ENCODE data around the gene DHX57.

DNA sequence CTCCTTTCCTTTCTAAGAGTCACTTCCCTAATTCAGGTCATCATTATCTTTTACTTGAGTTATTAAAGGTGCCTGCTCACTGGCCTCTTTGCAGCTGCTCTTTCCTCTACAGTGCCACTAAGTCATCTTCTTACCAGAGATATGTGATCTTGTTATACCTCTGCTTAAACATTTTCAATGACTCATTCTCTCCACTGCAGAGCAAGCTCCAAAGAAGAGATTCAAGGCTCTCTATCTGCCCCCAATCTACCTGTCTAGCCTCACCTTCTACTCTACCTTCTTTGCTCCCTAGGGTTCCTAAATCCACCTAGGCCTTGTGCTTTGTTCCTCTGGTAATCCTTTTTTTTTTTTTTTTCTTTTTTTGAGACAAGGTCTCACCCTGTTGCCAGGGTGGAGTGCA lies 17.1 kb upstream of the DHX57 start:
- TF ChIP-seq, protein P1, sequence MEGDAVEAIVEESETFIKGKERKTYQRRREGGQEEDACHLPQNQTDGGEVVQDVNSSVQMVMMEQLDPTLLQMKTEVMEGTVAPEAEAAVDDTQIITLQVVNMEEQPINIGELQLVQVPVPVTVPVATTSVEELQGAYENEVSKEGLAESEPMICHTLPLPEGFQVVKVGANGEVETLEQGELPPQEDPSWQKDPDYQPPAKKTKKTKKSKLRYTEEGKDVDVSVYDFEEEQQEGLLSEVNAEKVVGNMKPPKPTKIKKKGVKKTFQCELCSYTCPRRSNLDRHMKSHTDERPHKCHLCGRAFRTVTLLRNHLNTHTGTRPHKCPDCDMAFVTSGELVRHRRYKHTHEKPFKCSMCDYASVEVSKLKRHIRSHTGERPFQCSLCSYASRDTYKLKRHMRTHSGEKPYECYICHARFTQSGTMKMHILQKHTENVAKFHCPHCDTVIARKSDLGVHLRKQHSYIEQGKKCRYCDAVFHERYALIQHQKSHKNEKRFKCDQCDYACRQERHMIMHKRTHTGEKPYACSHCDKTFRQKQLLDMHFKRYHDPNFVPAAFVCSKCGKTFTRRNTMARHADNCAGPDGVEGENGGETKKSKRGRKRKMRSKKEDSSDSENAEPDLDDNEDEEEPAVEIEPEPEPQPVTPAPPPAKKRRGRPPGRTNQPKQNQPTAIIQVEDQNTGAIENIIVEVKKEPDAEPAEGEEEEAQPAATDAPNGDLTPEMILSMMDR (IDR thresholded peaks at IDR 0.05; ENCODE audit: low read length), result no peak
- TF ChIP-seq EZH2 (IDR thresholded peaks at IDR 0.05; ENCODE audit: borderline replicate concordance, low read length), result no peak

All from OCI-LY1 (cell line).